Thoracic aorta (tissue), 2 donors: ENCODE results near the gene SPATA18. TPM values are rescaled to one million over a fixed set of nuclear protein-coding genes. Genes with fewer than 3 reads are reported as not detected.
"Not testable (repeated sequence)": the region's sequence is repeated elsewhere in the genome, so short reads cannot be mapped to it uniquely, and the experiment has no call there.

Experiments used
- ATAC-seq: fragments of 150-250 bp; one replicate; pipeline ENCODE4 v1.8.0; 2017; ENCODE audit warnings: low read depth; ENCODE audit not compliant: insufficient number of reproducible peaks, low FRiP score
- DNase-seq: peaks from one replicate; pipeline ENCODE4 v3.0.0-alpha.2; 2020; ENCODE audit warnings: low spot score
- H3K27ac ChIP-seq, 2 donors: fragments of 200-600 bp; sonication (generic); 1 replicate in 1 of 2; 2 replicates in 1 of 2; pipeline ENCODE4 v1.5.1; 2016; ENCODE audit warnings: mild to moderate bottlenecking in 2 of 2, moderate library complexity in 2 of 2
- H3K27me3 ChIP-seq: fragments of 200-600 bp; sonication (generic); replicated peaks from 2 replicates; pipeline ENCODE4 v1.6.0; 2016; ENCODE audit warnings: mild to moderate bottlenecking; ENCODE audit not compliant: insufficient read depth
- H3K36me3 ChIP-seq: fragments of 200-600 bp; sonication (generic); one replicate; pipeline ENCODE4 v1.5.1; 2016
- H3K4me1 ChIP-seq, 2 donors: fragments of 200-600 bp; sonication (generic); 1 replicate in 1 of 2; 2 replicates in 1 of 2; pipeline versions ENCODE4 v1.5.1 to v1.6.0; 2016; ENCODE audit warnings: low read depth in 2 of 2, mild to moderate bottlenecking in 1 of 2; ENCODE audit not compliant: control insufficient read depth in 1 of 2
- H3K4me3 ChIP-seq: fragments of 200-600 bp; sonication (generic); 2 replicates; pipeline ENCODE4 v1.5.1; 2016; ENCODE audit warnings: mild to moderate bottlenecking
- H3K9me3 ChIP-seq: fragments of 200-600 bp; sonication (generic); 2 replicates; pipeline ENCODE4 v1.5.1; 2016
- CTCF ChIP-seq: fragments of 200-600 bp; sonication (generic); IDR thresholded peaks from one replicate; pipeline ENCODE4 v1.5.1; 2019; ENCODE audit warnings: antibody characterized with exemption
- total RNA-seq, 2 donors: library from RNA; depleted of rRNA; stranded (reverse); fragments of >200 nt; gene quantifications; one replicate each; pipeline versions ENCODE4 v1.1.0 to v1.2.3, GENCODE V29; 2016

SPATA18 gene
- total RNA-seq, 2 donors from 2014 or later, result 8.0 to 9.0 TPM

DNA sequence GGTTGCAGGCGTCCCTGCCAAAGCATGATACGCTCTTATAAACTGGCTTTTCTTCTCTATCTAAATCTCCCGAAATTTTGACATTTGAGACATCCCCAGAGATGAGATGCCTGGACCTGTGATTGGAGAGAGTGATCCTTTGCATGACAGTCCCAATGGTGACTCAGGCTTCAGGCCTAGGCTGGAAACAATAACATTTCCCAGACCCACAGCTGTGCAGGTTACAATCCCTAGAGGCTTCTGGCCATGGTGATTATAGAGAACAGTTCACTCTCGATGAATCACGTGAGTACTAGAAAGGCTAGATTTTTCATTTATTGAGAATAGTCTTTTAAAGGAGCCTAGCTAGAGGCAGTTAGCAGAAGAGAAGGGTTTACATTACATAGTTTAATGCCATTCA lies 75.9 kb downstream of the SPATA18 start:
- TF ChIP-seq CTCF, result no peak
- H3K4me3 ChIP-seq, result no peak overlapping the region
- H3K27me3 ChIP-seq, result no peaks in the 10 kb centered on the region
- no peaks in the 10 kb centered on the region for H3K36me3 ChIP-seq
- ATAC-seq (no peak), DNase-seq (no peak)
- H3K9me3 ChIP-seq, result no peaks in the 10 kb centered on the region
- H3K4me1 ChIP-seq, result no peaks in the 10 kb centered on the region
- no peak overlapping the region for H3K27ac ChIP-seq

DNA sequence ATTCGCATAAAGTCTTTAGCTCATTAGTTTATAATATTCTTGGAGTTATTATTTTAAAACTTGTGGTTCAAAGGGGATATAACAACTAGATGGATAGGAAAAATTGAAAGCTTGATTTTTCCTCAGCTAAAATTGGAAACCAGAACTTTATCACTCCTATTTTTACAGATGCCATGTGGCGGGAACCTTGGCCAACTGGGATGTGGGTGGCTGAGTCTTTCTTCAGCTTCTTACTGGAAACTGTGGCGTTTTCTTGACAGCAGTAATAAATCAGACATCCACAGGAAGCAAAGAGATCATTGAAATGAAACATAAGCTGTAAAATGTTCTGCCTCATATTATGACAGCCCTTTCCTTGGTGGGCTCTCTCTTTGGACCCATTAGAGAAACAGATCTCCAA lies 84.1 kb downstream of the SPATA18 start:
- Histone ChIP-seq H3K4me3 (no peak overlapping the region), H3K36me3 (no peaks in the 10 kb centered on the region), H3K27ac (no peak overlapping the region), H3K4me1 (no peaks in the 10 kb centered on the region), H3K9me3 (no peaks in the 10 kb centered on the region), H3K27me3 (no peaks in the 10 kb centered on the region)
- TF ChIP-seq CTCF, result no peak
- no peak for DNase-seq
- no peak for ATAC-seq

GRCh38 chr4:52137152-52137551 lies 86.0 kb downstream of the SPATA18 start:
- H3K4me1 ChIP-seq, H3K27me3 ChIP-seq, ATAC-seq, H3K4me3 ChIP-seq, H3K9me3 ChIP-seq, DNase-seq, H3K36me3 ChIP-seq, H3K27ac ChIP-seq: not testable (repeated sequence)

DNA sequence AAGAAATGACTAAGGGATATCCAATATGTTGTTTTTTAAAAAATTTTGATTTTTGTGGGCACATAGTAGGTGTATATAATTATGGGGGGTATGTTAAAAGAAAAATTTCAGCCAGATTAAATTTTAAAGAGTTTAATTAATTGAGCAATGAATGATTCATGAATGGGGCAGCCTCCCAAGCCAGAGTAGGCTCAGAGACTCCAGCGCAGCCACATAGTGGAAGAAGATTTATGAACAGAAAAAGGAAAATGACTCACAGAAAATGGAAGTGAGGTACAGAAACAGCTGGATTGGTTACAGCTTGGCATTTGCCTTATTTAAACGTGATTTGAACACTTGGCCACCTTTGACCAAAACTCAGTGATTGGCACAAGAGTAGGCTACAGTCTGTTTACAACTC lies 91.7 kb downstream of the SPATA18 start:
- Histone ChIP-seq H3K4me1 (no peaks in the 10 kb centered on the region), H3K4me3 (no peak overlapping the region), H3K27me3 (no peaks in the 10 kb centered on the region), H3K27ac (no peak overlapping the region), H3K36me3 (no peaks in the 10 kb centered on the region), H3K9me3 (no peaks in the 10 kb centered on the region)
- DNase-seq (no peak), ATAC-seq (no peak)
- TF ChIP-seq CTCF, result no peak

- TF ChIP-seq CTCF, result no peak
- no peaks in the 10 kb centered on the region for H3K9me3 ChIP-seq
- no peaks in the 10 kb centered on the region for H3K4me1 ChIP-seq
- H3K4me3 ChIP-seq, result no peak overlapping the region
- ATAC-seq, result no peak
- no peaks in the 10 kb centered on the region for H3K36me3 ChIP-seq
- no peaks in the 10 kb centered on the region for H3K27me3 ChIP-seq
- no peak overlapping the region for H3K27ac ChIP-seq
- no peak for DNase-seq
Measured at GRCh38 chr4:52143815-52144214, 92.7 kb downstream of the SPATA18 start.

- no peak for TF ChIP-seq CTCF
- no peak overlapping the region for H3K4me3 ChIP-seq
- no peaks in the 10 kb centered on the region for H3K4me1 ChIP-seq
- DNase-seq (no peak), ATAC-seq (no peak)
- no peak overlapping the region for H3K27ac ChIP-seq
- no peaks in the 10 kb centered on the region for H3K36me3 ChIP-seq
- H3K9me3 ChIP-seq, result no peaks in the 10 kb centered on the region
- no peaks in the 10 kb centered on the region for H3K27me3 ChIP-seq
Measured at GRCh38 chr4:52144372-52144771, 93.3 kb downstream of the SPATA18 start.

Other genes with a start within 250 kb of the SPATA18 start
- 10 to 100 TPM; 30.3 to 53.8 TPM for gene DCUN1D4, start 208.2 kb upstream of the SPATA18 start, total RNA-seq
- gene LRRC66, start 30.9 kb upstream of the SPATA18 start, total RNA-seq, result 1 to 10 TPM in 1 of 2 donors, under 1 TPM in 1; 0.42 to 1.1 TPM
- gene SGCB, start 13.0 kb upstream of the SPATA18 start, total RNA-seq, result 10 to 100 TPM; 50.0 to 54.1 TPM